GM12892 (cell line): ENCODE data around the gene DDR1.

Experiments
- DNase-seq: peaks from one replicate; pipeline ENCODE4 v3.0.0; 2011; ENCODE audit not compliant: insufficient read length
- FAIRE-seq: peaks from 2 replicates; lab custom pipeline; 2011; peaks lifted over from hg19 to GRCh38; lab: Jason Lieb, UNC
- POLR2A ChIP-seq: IDR thresholded peaks from 2 replicates; pipeline ENCODE4 v1.6.1; 2011; ENCODE audit warnings: low read depth, low read length, control low read depth
- POLR2AphosphoS5 ChIP-seq: IDR thresholded peaks from 2 replicates; pipeline ENCODE4 v1.6.1; 2011; ENCODE audit warnings: low read depth, low read length, control low read depth
- TAF1 ChIP-seq: IDR thresholded peaks from 2 replicates; pipeline ENCODE4 v1.6.1; 2011; ENCODE audit warnings: low read depth, mild to moderate bottlenecking, control low read depth, low read length, borderline replicate concordance

DDR1 gene

DNA sequence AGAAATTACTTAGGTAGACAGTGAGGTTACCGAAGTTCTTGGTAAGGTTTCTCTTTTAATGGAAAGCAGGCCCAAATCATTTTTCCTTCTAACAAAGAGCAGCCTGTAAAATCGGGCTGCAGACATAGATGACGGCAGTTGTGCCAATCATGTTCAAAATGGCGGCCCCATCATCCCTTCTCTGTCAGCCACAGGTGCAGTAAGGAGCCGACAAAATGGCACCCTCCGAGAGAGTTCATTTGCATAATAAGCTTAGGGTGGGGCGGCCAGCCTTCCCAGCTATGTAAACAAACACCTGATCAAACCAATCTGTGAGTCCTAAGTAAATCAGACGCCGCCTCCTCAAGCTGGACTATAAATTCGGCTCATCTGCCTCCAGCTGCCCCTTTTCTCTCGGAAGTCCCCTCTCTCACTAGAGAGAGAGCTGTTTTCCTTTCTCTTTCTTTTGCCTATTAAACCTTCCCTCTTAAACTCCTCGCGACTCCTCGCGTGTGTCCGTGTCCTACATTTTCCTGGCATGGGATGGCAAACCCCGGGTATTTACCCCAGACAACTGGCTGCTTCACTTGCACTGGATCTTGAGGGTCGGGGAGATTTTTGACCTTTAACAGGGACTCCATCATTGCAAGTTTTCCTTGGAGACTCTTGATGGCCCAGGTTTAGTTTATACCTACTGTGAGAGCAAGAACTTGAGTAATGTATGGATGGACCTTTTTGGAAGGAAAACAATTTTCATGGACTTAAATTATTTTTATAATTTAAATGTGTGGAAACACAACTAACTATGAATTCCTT, 8.9 kb upstream of the DDR1 start:
- TF ChIP-seq TAF1 (no peak), POLR2AphosphoS5 (no peak), POLR2A (no peak)
- FAIRE-seq (no peak), DNase-seq (no peak)

DNA sequence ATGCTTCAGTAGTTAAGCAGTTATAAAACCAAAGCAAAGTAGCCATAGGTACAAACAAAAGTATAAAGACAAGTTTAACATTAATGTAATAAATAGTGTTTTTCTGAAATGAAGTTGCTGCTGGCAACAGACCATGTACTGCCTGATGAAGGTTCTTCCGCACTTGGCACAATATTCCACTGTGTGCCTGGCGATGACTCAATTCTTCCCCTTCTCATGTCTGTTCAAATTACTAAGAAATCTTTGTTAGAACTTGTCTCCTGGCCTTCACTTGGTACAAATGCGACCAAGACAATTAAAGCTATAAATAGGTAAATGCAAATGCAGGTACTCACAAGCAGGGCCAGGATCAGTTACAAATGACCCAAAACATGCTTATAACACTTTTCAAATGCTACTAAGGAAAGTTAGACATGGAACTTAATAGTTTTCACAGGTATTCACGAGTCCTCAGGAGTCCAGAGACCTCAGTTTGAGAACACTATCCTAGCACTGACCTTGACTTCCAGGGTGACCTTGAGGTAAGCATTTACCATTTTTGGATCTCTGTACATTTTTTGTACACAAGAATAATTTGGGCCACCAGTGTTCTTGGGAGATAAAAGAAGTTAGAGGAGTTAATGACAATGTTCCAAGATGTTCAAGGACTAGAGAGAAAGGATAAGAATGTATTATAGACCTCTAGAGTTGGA, 8.1 kb upstream of the DDR1 start:
- DNase-seq, result no peak
- no peak for FAIRE-seq
- TF ChIP-seq TAF1 (no peak), POLR2AphosphoS5 (no peak), POLR2A (no peak)

DNA sequence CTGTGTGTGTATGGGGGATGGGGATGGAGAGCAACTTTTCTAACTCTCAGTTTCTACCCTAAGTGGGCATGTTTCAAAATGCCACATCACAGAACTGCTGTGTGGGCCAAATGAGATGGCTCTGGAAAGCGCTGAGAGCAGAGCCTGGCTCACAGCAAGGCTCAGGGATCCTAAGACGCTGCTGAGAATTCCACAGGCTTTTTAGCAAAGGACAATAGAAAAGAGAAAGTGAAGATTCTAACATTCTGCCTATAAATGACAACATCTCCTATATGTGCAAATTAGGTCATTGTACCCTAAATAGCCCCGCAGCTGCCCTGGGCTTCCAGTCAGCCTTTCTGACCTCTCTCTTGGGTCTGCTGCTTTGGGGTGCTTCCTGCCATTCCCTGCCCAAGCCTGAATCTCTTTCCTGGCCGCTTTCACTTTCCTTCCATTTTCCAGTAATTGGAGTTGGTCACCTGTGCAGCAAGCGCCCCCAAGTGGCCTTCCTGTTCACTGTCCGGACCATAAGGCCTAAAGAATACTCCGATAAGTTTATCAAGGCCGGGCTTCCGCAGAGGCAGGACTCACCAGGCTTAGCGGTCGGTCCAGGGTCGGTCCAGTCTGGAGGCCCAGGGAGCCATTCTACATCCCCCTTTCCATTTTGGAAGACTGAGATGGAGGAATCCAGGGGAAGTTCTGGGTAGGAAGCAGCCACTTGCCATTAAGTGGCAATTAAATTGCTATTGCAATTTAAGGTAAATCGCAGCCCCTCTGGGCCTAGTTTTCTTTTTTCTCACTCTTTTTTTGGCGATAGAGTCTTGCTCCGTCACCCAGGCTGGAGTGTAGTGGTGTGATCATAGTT, 6.7 kb upstream of the DDR1 start:
- FAIRE-seq (peak; percentile 53), DNase-seq (no peak)
- no peak for TF ChIP-seq POLR2A
- TF ChIP-seq POLR2AphosphoS5, result no peak
- TF ChIP-seq TAF1, result no peak

DNA sequence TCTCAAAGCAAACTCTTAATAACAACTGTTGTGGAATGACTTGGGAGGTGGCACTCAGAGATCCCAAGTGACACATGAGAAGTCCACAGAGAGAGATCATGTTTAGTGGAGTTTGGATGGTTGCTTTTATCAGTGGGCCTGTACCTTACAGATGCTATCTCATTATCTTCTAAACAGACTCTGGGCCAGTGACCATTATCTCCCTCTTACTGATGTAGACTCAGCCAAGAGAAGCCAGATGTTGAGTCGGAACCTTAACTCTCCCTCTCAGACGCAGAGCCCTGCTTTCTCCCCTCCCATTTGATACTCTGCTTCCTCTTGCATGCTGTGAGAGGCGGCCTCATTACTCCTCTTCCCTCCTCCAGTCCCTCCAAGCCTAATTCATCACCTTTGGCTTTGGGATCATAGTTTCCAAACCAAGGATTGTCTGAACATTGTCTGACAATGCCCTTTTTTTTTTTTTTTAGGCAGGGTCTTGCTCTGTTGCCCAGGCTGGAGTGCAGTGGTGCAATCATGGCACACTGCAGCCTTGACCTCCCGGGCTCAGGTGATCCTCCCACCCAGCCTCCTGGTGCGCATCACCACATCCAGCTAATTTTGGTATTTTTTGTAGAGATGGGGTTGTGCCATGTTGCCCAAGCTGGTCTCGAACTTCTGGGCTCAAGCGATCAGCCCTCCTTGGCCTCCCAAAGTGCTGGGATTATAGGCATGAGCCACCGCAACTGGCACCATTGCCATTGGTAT, 4.5 kb upstream of the DDR1 start:
- DNase-seq (no peak), FAIRE-seq (no peak)
- no peak for TF ChIP-seq POLR2AphosphoS5
- TF ChIP-seq POLR2A, result no peak
- TF ChIP-seq TAF1, result no peak

DNA sequence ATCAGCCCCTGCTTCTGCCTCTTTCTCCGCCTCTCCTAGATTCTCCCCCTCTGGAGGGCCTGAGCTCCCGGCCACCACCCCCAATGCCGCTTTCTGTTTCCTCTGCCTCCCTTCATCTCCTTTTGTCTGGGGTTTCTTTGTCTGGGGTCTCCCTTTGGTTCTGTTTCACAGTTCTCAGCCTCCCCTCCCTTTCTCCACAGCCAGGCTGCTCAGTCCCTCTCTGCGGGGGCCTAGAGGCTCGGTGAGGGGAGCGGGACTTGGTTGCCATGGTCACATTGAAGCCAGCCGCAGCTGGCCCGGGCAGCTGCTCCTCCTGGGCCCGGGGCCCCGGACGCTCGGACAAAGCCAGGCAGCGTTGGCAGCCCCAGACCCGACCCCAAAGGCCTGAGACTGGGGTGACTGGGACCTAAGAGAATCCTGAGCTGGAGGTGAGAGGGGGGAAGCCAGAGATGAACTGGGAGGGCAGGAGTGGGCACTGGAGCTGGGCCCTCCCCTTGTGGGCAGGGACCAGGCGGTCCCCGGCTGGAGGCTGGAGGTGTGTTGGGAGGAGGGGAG, 3.5 kb upstream of the DDR1 start:
- no peak for TF ChIP-seq TAF1
- no peak for TF ChIP-seq POLR2A
- TF ChIP-seq POLR2AphosphoS5, result no peak
- DNase-seq (no peak), FAIRE-seq (no peak)

DNA sequence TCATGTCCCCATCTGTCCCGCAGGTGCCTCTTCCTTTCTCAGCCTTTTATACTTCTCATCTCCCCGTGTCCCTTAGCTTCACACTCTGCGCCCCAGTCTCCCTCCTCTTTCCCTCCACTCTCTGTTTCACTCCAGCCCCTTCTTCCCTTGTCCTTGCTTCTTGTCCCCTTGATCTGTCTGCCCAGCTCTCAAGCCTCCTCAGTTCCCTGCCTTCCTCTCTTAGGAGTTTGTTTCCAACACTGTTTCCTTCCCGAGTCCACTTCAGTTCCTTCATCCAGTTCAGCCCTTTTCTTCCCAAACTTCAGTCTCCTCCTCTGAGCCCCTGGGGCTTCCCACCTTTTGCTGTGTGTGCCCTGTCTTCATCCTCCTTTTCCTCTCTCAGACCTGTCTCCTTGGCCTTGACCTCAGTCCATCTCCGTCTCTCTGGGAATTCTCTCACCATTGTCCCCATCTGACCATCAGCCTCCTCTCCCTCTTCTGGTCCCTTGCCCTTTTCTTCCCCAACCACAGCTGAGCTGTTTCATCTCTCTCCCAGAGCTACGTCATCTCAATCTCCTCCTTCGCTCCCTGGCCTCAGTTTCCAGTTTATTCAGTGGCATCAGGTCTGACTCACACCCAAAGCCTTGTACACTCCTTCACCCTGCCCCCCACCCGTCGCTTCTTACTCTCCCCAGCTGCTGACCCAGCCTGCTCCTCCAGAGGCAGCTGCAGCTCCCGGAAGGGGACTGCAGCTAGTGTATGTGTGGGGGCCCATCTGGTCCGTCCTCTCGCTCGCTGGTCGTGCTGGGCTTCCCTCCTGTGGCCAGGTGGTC, 2.7 kb upstream of the DDR1 start:
- TF ChIP-seq TAF1, result no peak
- no peak for TF ChIP-seq POLR2A
- no peak for TF ChIP-seq POLR2AphosphoS5
- FAIRE-seq (no peak), DNase-seq (no peak)

DNA sequence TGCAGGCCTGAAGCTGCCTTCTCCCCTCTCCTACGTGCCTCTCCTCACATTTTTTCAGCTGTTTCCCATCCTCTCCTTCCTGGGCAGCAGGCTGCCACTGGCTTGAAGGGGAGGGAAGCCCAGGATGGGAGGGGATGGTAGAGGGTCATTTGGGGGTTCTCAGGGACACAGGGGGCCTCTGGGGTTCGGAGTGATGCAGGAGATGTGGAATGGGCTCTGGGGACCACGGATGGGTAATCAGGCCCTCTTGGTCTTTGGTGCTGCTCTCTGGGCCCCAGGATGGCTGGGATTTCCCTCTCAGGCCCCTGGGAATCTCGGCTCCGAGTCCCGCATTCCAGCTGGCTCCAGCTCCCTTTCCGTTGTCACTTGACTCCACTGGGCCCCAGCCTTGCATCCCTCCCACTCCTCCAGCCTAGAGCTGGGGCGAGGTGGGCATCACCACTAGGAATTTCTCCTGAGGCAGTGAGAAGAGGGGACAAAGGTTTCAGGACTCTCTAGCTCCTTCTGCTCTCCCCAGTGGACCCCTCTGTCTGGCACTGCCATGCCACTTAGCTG, 2.0 kb upstream of the DDR1 start:
- TF ChIP-seq TAF1 (no peak), POLR2A (no peak), POLR2AphosphoS5 (no peak)
- FAIRE-seq, result no peak
- DNase-seq, result no peak

DNA sequence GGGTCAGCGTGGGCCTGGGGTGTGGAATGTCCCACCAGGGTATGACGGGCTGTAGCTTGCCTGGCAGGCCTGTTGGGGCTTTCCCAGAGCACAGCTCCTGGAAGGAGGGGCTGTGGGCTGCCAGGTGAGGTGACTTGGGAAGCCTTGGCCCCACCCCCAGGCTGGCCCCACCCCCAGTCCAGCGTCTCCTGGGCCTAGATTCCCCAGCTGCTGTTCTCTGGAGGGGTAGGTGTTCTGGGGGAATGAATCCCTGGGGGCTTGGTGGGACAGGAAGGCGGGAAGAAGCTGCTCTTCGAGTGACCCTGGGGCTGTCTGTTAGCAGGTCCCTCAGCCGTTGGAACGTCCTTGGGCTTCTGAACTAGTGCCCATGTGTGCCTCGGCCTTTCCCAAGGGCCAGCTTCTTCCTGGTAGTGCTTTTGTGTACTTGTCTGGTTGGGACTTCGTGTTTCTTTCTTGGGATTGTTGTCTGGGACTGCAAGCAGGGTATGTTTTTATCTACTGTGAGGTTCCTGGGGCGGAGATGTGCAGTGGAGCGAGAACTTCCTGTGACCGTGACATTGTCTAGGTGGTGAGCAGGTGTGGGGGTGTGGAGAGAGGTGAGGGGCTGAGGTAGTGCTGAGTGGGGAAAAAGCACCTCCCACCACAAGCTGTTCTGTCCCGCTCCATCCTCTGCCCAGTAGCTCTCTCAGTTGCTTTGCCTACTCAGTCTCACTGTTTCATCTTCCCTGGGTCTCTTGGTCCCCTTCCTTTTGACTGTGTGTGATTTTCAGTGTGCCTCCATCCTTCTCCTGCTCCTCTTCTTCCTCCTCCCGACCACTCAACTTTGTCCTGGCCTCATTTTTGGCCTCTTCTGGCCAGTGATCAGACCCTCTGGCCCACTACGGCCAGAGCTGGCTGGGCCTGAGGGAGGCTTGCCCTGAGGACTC, 1.3 kb upstream of the DDR1 start:
- DNase-seq, result peak; percentile 62
- no peak for TF ChIP-seq POLR2A
- FAIRE-seq, result peak; percentile 81
